ENCODE measurements around the gene CFAP221.
"Not testable (repeated sequence)": the region's sequence is repeated elsewhere in the genome, so short reads cannot be mapped to it uniquely, and the experiment has no call there.

The CFAP221 gene

GRCh38 chr2:119605096-119605495 is 60.8 kb downstream of the CFAP221 start:
- Histone ChIP-seq H3K9me3 (ENCODE audit: severe bottlenecking) (no peaks in the 10 kb centered on the region), H3K4me1 (ENCODE audit: insufficient read depth, poor library complexity, severe bottlenecking) (peaks cover 4% of the 10 kb centered on the region), H3K27ac (ENCODE audit: poor library complexity, severe bottlenecking) (no peak overlapping the region), H3K36me3 (ENCODE audit: low read depth) (no peaks in the 10 kb centered on the region), H3K27me3 (ENCODE audit: insufficient read depth, poor library complexity, severe bottlenecking) (no peaks in the 10 kb centered on the region), H3K4me3 (ENCODE audit: severe bottlenecking) (no peak overlapping the region)
- ATAC-seq (ENCODE audit: low read depth), result no peak
- no peak for DNase-seq (ENCODE audit: low spot score)
- TF ChIP-seq CTCF (IDR thresholded peaks at IDR 0.05; ENCODE audit: poor library complexity, severe bottlenecking), result no peak

GRCh38 chr2:119606674-119607073 is 62.4 kb downstream of the CFAP221 start:
- DNase-seq (ENCODE audit: low spot score) (no peak), ATAC-seq (ENCODE audit: low read depth) (peak; percentile 67; the same call in 2 of the 3 replicates)
- H3K4me1 ChIP-seq (ENCODE audit: insufficient read depth, poor library complexity, severe bottlenecking), result peaks cover 4% of the 10 kb centered on the region
- no peak for TF ChIP-seq CTCF (IDR thresholded peaks at IDR 0.05; ENCODE audit: poor library complexity, severe bottlenecking)
- H3K27me3 ChIP-seq (ENCODE audit: insufficient read depth, poor library complexity, severe bottlenecking), result no peaks in the 10 kb centered on the region
- no peaks in the 10 kb centered on the region for H3K36me3 ChIP-seq (ENCODE audit: low read depth)
- H3K27ac ChIP-seq (ENCODE audit: poor library complexity, severe bottlenecking), result no peak overlapping the region
- no peaks in the 10 kb centered on the region for H3K9me3 ChIP-seq (ENCODE audit: severe bottlenecking)
- no peak overlapping the region for H3K4me3 ChIP-seq (ENCODE audit: severe bottlenecking)

- DNase-seq (ENCODE audit: low spot score), result no peak
- no peak for TF ChIP-seq CTCF (IDR thresholded peaks at IDR 0.05; ENCODE audit: poor library complexity, severe bottlenecking)
- no peak for ATAC-seq (ENCODE audit: low read depth)
Observed at GRCh38 chr2:119608553-119608952, 64.3 kb downstream of the CFAP221 start.

GRCh38 chr2:119609337-119609736 is 65.1 kb downstream of the CFAP221 start:
- no peak overlapping the region for H3K4me3 ChIP-seq (ENCODE audit: severe bottlenecking)
- no peak for DNase-seq (ENCODE audit: low spot score)
- no peak overlapping the region for H3K27ac ChIP-seq (ENCODE audit: poor library complexity, severe bottlenecking)
- peaks cover 4% of the 10 kb centered on the region for H3K4me1 ChIP-seq (ENCODE audit: insufficient read depth, poor library complexity, severe bottlenecking)
- ATAC-seq (ENCODE audit: low read depth), result no peak
- H3K27me3 ChIP-seq (ENCODE audit: insufficient read depth, poor library complexity, severe bottlenecking), result no peaks in the 10 kb centered on the region
- no peak for TF ChIP-seq CTCF (IDR thresholded peaks at IDR 0.05; ENCODE audit: poor library complexity, severe bottlenecking)
- H3K9me3 ChIP-seq (ENCODE audit: severe bottlenecking), result peaks cover 4% of the 10 kb centered on the region
- no peaks in the 10 kb centered on the region for H3K36me3 ChIP-seq (ENCODE audit: low read depth)

More at GRCh38 chr2:119608553-119608952, 64.3 kb downstream of the CFAP221 start:
- H3K27me3 ChIP-seq (ENCODE audit: insufficient read depth, poor library complexity, severe bottlenecking), result no peaks in the 10 kb centered on the region
- H3K9me3 ChIP-seq (ENCODE audit: severe bottlenecking), result no peaks in the 10 kb centered on the region
- no peaks in the 10 kb centered on the region for H3K36me3 ChIP-seq (ENCODE audit: low read depth)
- no peak overlapping the region for H3K27ac ChIP-seq (ENCODE audit: poor library complexity, severe bottlenecking)
- H3K4me3 ChIP-seq (ENCODE audit: severe bottlenecking), result no peak overlapping the region
- H3K4me1 ChIP-seq (ENCODE audit: insufficient read depth, poor library complexity, severe bottlenecking), result peaks cover 4% of the 10 kb centered on the region

GRCh38 chr2:119614140-119614539 is 69.9 kb downstream of the CFAP221 start:
- DNase-seq (ENCODE audit: low spot score); H3K9me3 ChIP-seq (ENCODE audit: severe bottlenecking); ATAC-seq (ENCODE audit: low read depth); H3K36me3 ChIP-seq (ENCODE audit: low read depth); H3K4me1 ChIP-seq (ENCODE audit: insufficient read depth, poor library complexity, severe bottlenecking); H3K27ac ChIP-seq (ENCODE audit: poor library complexity, severe bottlenecking); H3K4me3 ChIP-seq (ENCODE audit: severe bottlenecking); H3K27me3 ChIP-seq (ENCODE audit: insufficient read depth, poor library complexity, severe bottlenecking): not testable (repeated sequence)
